ENCODE data around the gene VDR.

Gene VDR

GRCh38 chr12:47837190-47838171 is 67.3 kb downstream of the VDR start:
- peak; percentile 74 to 88 for DNase-seq
- TF ChIP-seq GATA1 (IDR thresholded peaks at IDR 0.05; ENCODE audit: low read depth, low read length) (no peak), POLR2A (IDR thresholded peaks at IDR 0.05; ENCODE audit: low read length) (no peak)

GRCh38 chr12:47835831-47836155 is 69.0 kb downstream of the VDR start:
- TF ChIP-seq POLR2A (IDR thresholded peaks at IDR 0.05; ENCODE audit: low read length) (no peak), GATA1 (IDR thresholded peaks at IDR 0.05; ENCODE audit: low read depth, low read length) (no peak)
- no peak for DNase-seq

- TF ChIP-seq POLR2A (IDR thresholded peaks at IDR 0.05; ENCODE audit: low read length) = no peak
- DNase-seq = no peak
Measured at GRCh38 chr12:47835006-47835830, 69.6 kb downstream of the VDR start.

- peak; percentile 82 to 88 for DNase-seq
- no peak for TF ChIP-seq GATA1 (IDR thresholded peaks at IDR 0.05; ENCODE audit: low read depth, low read length)
- peak; percentile 18 for TF ChIP-seq POLR2A (IDR thresholded peaks at IDR 0.05; ENCODE audit: low read length)
Measured at GRCh38 chr12:47834199-47834903, 70.4 kb downstream of the VDR start.

GRCh38 chr12:47833591-47834012 is 71.2 kb downstream of the VDR start:
- DNase-seq = peak; percentile 61 to 75
- TF ChIP-seq POLR2A (IDR thresholded peaks at IDR 0.05; ENCODE audit: low read length) = no peak
- no peak for TF ChIP-seq GATA1 (IDR thresholded peaks at IDR 0.05; ENCODE audit: low read depth, low read length)

GRCh38 chr12:47832263-47832933 is 72.4 kb downstream of the VDR start:
- no peak for DNase-seq
- TF ChIP-seq POLR2A (IDR thresholded peaks at IDR 0.05; ENCODE audit: low read length) = no peak
- TF ChIP-seq GATA1 (IDR thresholded peaks at IDR 0.05; ENCODE audit: low read depth, low read length) = no peak

- TF ChIP-seq GATA1 (IDR thresholded peaks at IDR 0.05; ENCODE audit: low read depth, low read length) (no peak), POLR2A (IDR thresholded peaks at IDR 0.05; ENCODE audit: low read length) (no peak)
Measured at GRCh38 chr12:47829584-47829983, 75.2 kb downstream of the VDR start.

GRCh38 chr12:47828976-47829482 is 75.8 kb downstream of the VDR start:
- no peak for TF ChIP-seq GATA1 (IDR thresholded peaks at IDR 0.05; ENCODE audit: low read depth, low read length)
- TF ChIP-seq POLR2A (IDR thresholded peaks at IDR 0.05; ENCODE audit: low read length) = no peak
- peak; percentile 41 to 54 for DNase-seq

More at GRCh38 chr12:47829584-47829983, 75.2 kb downstream of the VDR start:
- no peak for DNase-seq

GRCh38 chr12:47828008-47828975 is 76.5 kb downstream of the VDR start:
- no peak for TF ChIP-seq POLR2A (IDR thresholded peaks at IDR 0.05; ENCODE audit: low read length)
- no peak for TF ChIP-seq GATA1 (IDR thresholded peaks at IDR 0.05; ENCODE audit: low read depth, low read length)
- DNase-seq = no peak

GRCh38 chr12:47825173-47825639 is 79.6 kb downstream of the VDR start:
- no peak for DNase-seq
- no peak for TF ChIP-seq GATA1 (IDR thresholded peaks at IDR 0.05; ENCODE audit: low read depth, low read length)
- TF ChIP-seq POLR2A (IDR thresholded peaks at IDR 0.05; ENCODE audit: low read length) = no peak

GRCh38 chr12:47824635-47825034 is 80.2 kb downstream of the VDR start:
- no peak for DNase-seq
- TF ChIP-seq GATA1 (IDR thresholded peaks at IDR 0.05; ENCODE audit: low read depth, low read length) (no peak), POLR2A (IDR thresholded peaks at IDR 0.05; ENCODE audit: low read length) (no peak)

GRCh38 chr12:47824198-47824597 is 80.6 kb downstream of the VDR start:
- TF ChIP-seq POLR2A (IDR thresholded peaks at IDR 0.05; ENCODE audit: low read length) (no peak), GATA1 (IDR thresholded peaks at IDR 0.05; ENCODE audit: low read depth, low read length) (no peak)
- DNase-seq = no peak

All from erythroblast (primary cell).